Activated naive CD8-positive, alpha-beta T cell (primary cell): Measurements from ENCODE around the gene LINC00237.

Experiments used
- H3K27ac Mint-ChIP-seq: one replicate; pipeline ENCODE4 v1.8.0; 2021; ENCODE audit warnings: mixed read lengths
- H3K27me3 Mint-ChIP-seq: one replicate; pipeline ENCODE4 v1.8.0; 2021; ENCODE audit warnings: mixed read lengths
- H3K36me3 Mint-ChIP-seq: one replicate; pipeline ENCODE4 v1.8.0; 2021; ENCODE audit warnings: mixed read lengths
- H3K4me1 Mint-ChIP-seq: one replicate; pipeline ENCODE4 v1.8.0; 2021; ENCODE audit warnings: low read depth, mixed read lengths
- H3K4me3 Mint-ChIP-seq: one replicate; pipeline ENCODE4 v1.8.0; 2021; ENCODE audit warnings: mild to moderate bottlenecking, mixed read lengths
- H3K9me3 Mint-ChIP-seq: one replicate; pipeline ENCODE4 v1.8.0; 2021; ENCODE audit warnings: low read depth, mixed read lengths

LINC00237 gene

DNA sequence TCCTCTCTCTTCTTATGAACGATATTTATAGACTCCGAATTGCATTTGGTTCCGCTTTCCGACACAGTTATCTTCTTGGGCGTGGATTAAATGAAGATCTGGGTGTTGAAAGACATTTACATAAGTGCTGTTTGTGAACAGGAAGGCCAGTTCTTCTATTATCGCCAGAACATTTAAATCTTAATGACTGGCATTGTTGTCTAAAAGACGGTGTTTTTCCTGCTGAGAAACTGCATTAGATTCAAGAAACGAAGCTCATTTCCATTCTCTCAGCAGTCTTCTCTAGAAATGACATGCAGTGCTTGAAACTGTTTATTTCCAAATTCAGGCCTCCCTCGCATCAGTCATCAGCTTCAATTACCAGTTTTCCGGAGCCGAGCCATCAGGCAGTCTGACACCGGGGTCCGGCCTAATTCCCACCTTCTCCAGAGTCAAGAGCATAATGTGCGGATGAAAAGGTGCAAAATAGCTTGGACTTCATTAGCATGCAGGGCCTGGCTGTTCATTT is 16.0 kb downstream of the LINC00237 start:
- Mint-ChIP-seq H3K9me3 (no peaks in the 10 kb centered on the region), H3K4me3 (no peak overlapping the region), H3K27me3 (peaks cover 54% of the 10 kb centered on the region), H3K4me1 (no peaks in the 10 kb centered on the region), H3K27ac (no peak overlapping the region), H3K36me3 (no peaks in the 10 kb centered on the region)

DNA sequence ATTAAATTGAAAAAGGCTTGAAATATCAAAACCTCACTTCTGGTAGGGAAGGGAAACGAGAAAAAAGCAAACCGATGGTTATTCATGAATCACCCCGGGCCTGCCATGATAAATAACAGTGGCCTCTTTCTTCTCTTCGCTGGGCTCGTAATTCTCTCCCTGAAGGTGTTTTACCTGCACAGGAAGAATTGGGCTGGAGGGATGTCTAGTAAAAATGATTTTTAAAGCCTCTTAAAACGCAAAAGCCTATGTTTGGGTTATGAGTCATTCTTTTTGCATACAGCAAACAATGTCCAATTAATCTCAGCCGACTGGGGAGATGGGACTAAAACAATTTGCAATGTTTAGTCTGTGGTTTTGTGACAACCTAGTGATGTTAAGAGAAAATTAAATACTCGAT is 16.8 kb downstream of the LINC00237 start:
- H3K36me3 Mint-ChIP-seq = no peaks in the 10 kb centered on the region
- H3K4me1 Mint-ChIP-seq = no peaks in the 10 kb centered on the region
- no peak overlapping the region for H3K4me3 Mint-ChIP-seq
- peaks cover 57% of the 10 kb centered on the region for H3K27me3 Mint-ChIP-seq
- H3K9me3 Mint-ChIP-seq = no peaks in the 10 kb centered on the region
- no peak overlapping the region for H3K27ac Mint-ChIP-seq

DNA sequence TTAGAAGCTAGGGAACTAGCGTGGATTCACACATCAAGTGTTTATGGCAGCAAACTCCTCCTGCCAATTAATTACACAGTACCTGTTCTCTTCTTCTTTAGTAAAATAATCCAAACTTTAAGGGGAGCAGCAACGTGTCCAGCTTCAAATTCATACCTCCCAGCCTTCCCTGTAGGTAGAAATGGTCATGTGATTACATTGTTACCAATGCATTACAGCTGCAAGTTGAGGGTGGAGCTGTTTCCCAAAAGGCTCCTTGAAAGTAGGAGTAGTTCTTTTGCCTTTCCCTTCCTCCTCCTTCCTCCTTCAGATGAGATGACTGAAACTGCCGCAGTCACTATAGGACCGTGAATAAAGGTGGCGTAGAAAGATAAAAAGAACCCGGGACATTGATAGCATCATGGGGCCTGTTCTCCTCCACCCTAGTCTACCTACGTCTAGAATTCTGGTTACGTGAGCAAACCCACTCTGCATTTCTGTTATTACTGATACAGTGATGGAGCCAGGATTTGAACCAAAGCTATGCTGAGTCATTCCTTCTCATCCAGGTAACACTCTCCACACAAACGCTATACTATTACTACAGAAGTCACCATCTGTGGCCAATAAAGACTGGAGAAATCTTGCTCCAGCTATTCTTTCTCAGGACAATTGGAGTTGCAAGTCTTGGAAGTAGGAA is 18.2 kb downstream of the LINC00237 start:
- Mint-ChIP-seq H3K36me3 (no peaks in the 10 kb centered on the region), H3K27ac (no peak overlapping the region), H3K4me1 (no peaks in the 10 kb centered on the region), H3K27me3 (peaks cover 56% of the 10 kb centered on the region), H3K9me3 (no peaks in the 10 kb centered on the region), H3K4me3 (no peak overlapping the region)

GRCh38 chr20:21083825-21084325 is 22.3 kb downstream of the LINC00237 start:
- H3K4me3 Mint-ChIP-seq = no peak overlapping the region
- H3K9me3 Mint-ChIP-seq = no peaks in the 10 kb centered on the region
- H3K27ac Mint-ChIP-seq = no peak overlapping the region
- no peaks in the 10 kb centered on the region for H3K4me1 Mint-ChIP-seq
- H3K27me3 Mint-ChIP-seq = peaks cover 37% of the 10 kb centered on the region
- no peaks in the 10 kb centered on the region for H3K36me3 Mint-ChIP-seq

DNA sequence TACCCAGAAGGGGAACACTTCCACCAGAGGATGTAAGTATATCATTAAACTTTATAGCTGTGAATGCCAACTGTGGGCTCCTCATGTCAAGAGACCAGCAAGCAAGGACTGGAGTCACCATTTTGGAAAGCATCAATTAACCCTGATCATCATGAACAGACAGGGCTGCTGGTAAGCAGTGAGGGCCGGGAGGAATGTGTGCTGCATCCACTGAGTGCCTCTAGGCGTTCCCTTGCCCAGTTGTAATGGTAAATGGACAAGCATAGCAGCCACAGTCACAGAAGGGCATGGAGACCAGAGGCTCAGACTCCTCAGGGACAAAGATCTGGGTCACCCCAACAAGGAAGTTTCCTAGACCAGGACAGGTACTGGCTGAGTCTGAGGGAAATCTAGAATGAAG is 23.6 kb downstream of the LINC00237 start:
- Mint-ChIP-seq H3K4me3 (no peak overlapping the region), H3K36me3 (no peaks in the 10 kb centered on the region), H3K9me3 (no peaks in the 10 kb centered on the region), H3K4me1 (no peaks in the 10 kb centered on the region), H3K27me3 (peaks cover 37% of the 10 kb centered on the region), H3K27ac (no peak overlapping the region)

GRCh38 chr20:21077809-21078345 is 28.3 kb downstream of the LINC00237 start:
- Mint-ChIP-seq H3K9me3 (no peaks in the 10 kb centered on the region), H3K4me3 (no peak overlapping the region), H3K27ac (no peak overlapping the region), H3K27me3 (peaks cover 26% of the 10 kb centered on the region), H3K36me3 (no peaks in the 10 kb centered on the region), H3K4me1 (no peaks in the 10 kb centered on the region)

GRCh38 chr20:21076073-21076472 is 30.1 kb downstream of the LINC00237 start:
- Mint-ChIP-seq H3K4me3 (no peak overlapping the region), H3K27ac (no peak overlapping the region), H3K4me1 (no peaks in the 10 kb centered on the region), H3K27me3 (peaks cover 21% of the 10 kb centered on the region), H3K36me3 (no peaks in the 10 kb centered on the region), H3K9me3 (no peaks in the 10 kb centered on the region)

GRCh38 chr20:21075471-21075870 is 30.7 kb downstream of the LINC00237 start:
- Mint-ChIP-seq H3K4me1 (no peaks in the 10 kb centered on the region), H3K27ac (no peak overlapping the region), H3K36me3 (no peaks in the 10 kb centered on the region), H3K27me3 (peaks cover 22% of the 10 kb centered on the region), H3K9me3 (no peaks in the 10 kb centered on the region), H3K4me3 (no peak overlapping the region)

DNA sequence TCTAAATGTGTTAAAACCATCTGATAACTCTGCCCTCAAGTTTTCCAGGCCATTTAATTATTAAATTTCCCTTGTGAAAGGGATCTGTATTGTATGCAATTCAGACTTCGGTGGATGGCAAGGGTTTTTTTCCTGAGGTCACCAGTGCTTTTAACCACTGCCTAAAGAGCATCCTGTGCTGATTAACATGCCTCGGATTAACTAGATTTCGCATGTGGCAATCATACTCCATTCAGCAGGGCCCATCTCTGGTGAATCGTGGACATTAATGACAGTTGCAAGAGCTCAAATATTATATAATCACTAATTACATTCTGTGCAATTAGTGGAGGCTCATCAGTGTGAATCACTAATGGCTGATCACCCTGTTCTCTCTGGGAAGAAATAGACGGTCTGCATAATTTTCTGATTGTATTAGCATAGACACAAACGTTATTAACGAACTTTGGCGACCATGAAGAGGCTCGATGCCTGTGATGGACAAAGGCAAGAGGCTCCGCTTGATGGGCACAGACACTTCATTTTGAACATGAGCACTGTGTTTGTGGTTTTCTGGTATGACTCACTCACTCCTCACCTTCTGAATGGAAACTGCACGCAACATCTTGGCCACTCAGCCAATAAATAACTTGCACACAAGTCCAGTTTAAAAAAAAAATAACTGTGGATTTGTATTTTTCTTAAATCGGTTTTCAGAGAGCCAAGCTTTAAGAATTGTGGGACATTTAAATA is 31.4 kb downstream of the LINC00237 start:
- H3K27me3 Mint-ChIP-seq = peaks cover 20% of the 10 kb centered on the region
- no peak overlapping the region for H3K27ac Mint-ChIP-seq
- no peak overlapping the region for H3K4me3 Mint-ChIP-seq
- no peaks in the 10 kb centered on the region for H3K9me3 Mint-ChIP-seq
- no peaks in the 10 kb centered on the region for H3K36me3 Mint-ChIP-seq
- H3K4me1 Mint-ChIP-seq = no peaks in the 10 kb centered on the region

GRCh38 chr20:21067255-21067654 is 38.9 kb downstream of the LINC00237 start:
- no peak overlapping the region for H3K4me3 Mint-ChIP-seq
- H3K27ac Mint-ChIP-seq = no peak overlapping the region
- H3K36me3 Mint-ChIP-seq = no peaks in the 10 kb centered on the region
- H3K27me3 Mint-ChIP-seq = peaks cover 19% of the 10 kb centered on the region
- H3K4me1 Mint-ChIP-seq = no peaks in the 10 kb centered on the region
- peaks cover 4% of the 10 kb centered on the region for H3K9me3 Mint-ChIP-seq

GRCh38 chr20:21064924-21065323 is 41.2 kb downstream of the LINC00237 start:
- Mint-ChIP-seq H3K9me3 (peaks cover 4% of the 10 kb centered on the region), H3K36me3 (no peaks in the 10 kb centered on the region), H3K27me3 (peaks cover 26% of the 10 kb centered on the region), H3K4me1 (no peaks in the 10 kb centered on the region), H3K27ac (no peak overlapping the region), H3K4me3 (no peak overlapping the region)

GRCh38 chr20:21063276-21063675 is 42.9 kb downstream of the LINC00237 start:
- no peak overlapping the region for H3K27ac Mint-ChIP-seq
- no peaks in the 10 kb centered on the region for H3K36me3 Mint-ChIP-seq
- no peaks in the 10 kb centered on the region for H3K4me1 Mint-ChIP-seq
- H3K4me3 Mint-ChIP-seq = no peak overlapping the region
- peaks cover 4% of the 10 kb centered on the region for H3K9me3 Mint-ChIP-seq
- H3K27me3 Mint-ChIP-seq = peaks cover 29% of the 10 kb centered on the region

DNA sequence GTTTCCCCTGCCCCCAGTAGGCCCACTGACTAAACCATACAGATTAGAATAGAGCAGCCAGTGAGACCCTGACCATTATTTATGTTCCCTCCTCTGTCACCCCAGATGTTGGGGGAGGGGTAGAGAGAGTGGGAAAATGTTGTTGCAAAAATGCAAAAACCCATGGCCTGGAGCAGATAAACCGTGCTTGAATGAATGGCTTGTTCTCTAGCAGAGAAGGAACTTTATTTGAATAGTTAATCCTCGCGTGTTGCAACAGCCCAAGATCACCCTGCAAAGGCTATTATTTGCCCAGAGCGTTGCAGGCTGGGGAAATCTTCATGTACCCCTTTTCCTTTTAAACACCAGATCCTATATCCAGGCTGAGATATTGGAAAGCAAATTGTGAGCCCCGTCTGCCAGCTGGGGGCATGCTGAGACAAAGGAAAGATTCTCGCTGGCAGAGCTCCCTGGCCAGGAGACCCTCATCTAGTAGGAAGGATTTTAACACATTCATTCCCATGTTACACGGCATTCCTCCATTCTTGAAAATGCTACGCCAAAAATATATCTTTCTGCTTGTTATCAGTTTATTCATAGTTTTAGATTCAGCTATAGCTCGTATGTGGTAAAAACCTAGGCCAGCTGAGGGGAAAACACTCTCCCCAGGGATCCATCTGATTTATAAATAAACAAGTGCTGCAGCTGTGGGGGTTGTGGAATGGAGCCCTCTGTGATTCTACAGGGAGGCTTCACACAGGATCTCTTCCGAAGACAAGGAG is 53.0 kb downstream of the LINC00237 start:
- Mint-ChIP-seq H3K27me3 (peaks cover 8% of the 10 kb centered on the region), H3K9me3 (no peaks in the 10 kb centered on the region), H3K4me1 (no peaks in the 10 kb centered on the region), H3K27ac (no peak overlapping the region), H3K36me3 (no peaks in the 10 kb centered on the region), H3K4me3 (no peak overlapping the region)

- Mint-ChIP-seq H3K27ac (no peak overlapping the region), H3K36me3 (no peaks in the 10 kb centered on the region), H3K9me3 (no peaks in the 10 kb centered on the region), H3K4me3 (no peak overlapping the region), H3K4me1 (no peaks in the 10 kb centered on the region), H3K27me3 (peaks cover 8% of the 10 kb centered on the region)
Observed at GRCh38 chr20:21052686-21053001, 53.5 kb downstream of the LINC00237 start.

- Mint-ChIP-seq H3K27ac (no peak overlapping the region), H3K27me3 (peaks cover 8% of the 10 kb centered on the region), H3K9me3 (no peaks in the 10 kb centered on the region), H3K4me1 (no peaks in the 10 kb centered on the region), H3K4me3 (no peak overlapping the region), H3K36me3 (no peaks in the 10 kb centered on the region)
Observed at GRCh38 chr20:21052241-21052640, 53.9 kb downstream of the LINC00237 start.
